Measurements from ENCODE around the gene LIN7C. TPM values are rescaled to one million over a fixed set of nuclear protein-coding genes. Genes with fewer than 3 reads are reported as not detected.
A peak's percentile ranks its signal among the peaks of the same experiment; 100 is the strongest.

LIN7C gene
- total RNA-seq, 1 experiment from 2014 or later, result 30.3 TPM

DNA sequence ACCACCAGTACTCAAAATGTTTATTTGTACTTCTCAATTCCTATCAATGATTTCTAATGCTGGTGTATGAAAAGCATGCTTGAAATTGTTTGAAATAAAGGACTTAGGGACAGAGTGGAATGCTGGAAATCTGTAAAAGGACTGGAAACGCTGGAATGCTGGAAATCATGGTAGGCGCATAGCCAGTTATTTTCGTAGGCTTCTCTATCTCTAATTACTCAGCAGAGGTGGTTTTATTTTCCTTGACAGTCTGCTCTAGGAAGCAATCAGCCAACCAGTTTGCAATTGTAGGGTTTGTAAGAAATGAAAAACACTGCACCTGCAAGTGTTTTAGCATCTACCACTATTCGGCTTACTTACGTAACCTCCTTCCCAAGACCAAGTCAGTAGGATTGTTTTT is 788 bp downstream of the LIN7C start:
- Histone ChIP-seq H3K9ac (ENCODE audit: low read length) (peak overlapping the region; percentile 80), H3K36me3 (ENCODE audit: insufficient read depth, low read length) (peaks cover 5% of the 10 kb centered on the region; the same call in 1 of the 2 replicates), H2AFZ (ENCODE audit: low read length) (peak overlapping the region; percentile 40; the same call in 1 of the 2 replicates), H3K79me2 (ENCODE audit: low read length) (peaks cover 63% of the 10 kb centered on the region), H3K4me2 (ENCODE audit: low read depth, low read length, poor library complexity, severe bottlenecking) (peak overlapping the region; percentile 87), H3K9me2 (replicated peaks; ENCODE audit: insufficient read depth, low read length) (no peaks in the 10 kb centered on the region), H4K20me1 (ENCODE audit: insufficient read depth, low read depth, low read length) (peaks cover 4% of the 10 kb centered on the region; the same call in 1 of the 2 replicates), H3K4me3 (ENCODE audit: low read length) (peak overlapping the region; percentile 87), H3K27ac (ENCODE audit: low read length) (peak overlapping the region; percentile 27; the same call in 1 of the 2 replicates), H3K9me3 (ENCODE audit: low read length) (no peaks in the 10 kb centered on the region), H3K4me1 (ENCODE audit: low read length) (peaks cover 22% of the 10 kb centered on the region), H3K27me3 (ENCODE audit: low read length) (no peaks in the 10 kb centered on the region)
- DNase-seq, result no peak

- H3K27ac ChIP-seq (ENCODE audit: low read length), result no peak overlapping the region
- no peak overlapping the region for H2AFZ ChIP-seq (ENCODE audit: low read length)
- DNase-seq, result no peak
- H3K27me3 ChIP-seq (ENCODE audit: low read length), result no peaks in the 10 kb centered on the region
- no peaks in the 10 kb centered on the region for H3K9me3 ChIP-seq (ENCODE audit: low read length)
- H3K36me3 ChIP-seq (ENCODE audit: insufficient read depth, low read length), result peaks cover 12% of the 10 kb centered on the region; the same call in 1 of the 2 replicates
- no peaks in the 10 kb centered on the region for H3K9me2 ChIP-seq (replicated peaks; ENCODE audit: insufficient read depth, low read length)
- peaks cover 24% of the 10 kb centered on the region for H3K4me1 ChIP-seq (ENCODE audit: low read length)
- H3K9ac ChIP-seq (ENCODE audit: low read length), result no peak overlapping the region
- peaks cover 64% of the 10 kb centered on the region for H3K79me2 ChIP-seq (ENCODE audit: low read length)
- H3K4me2 ChIP-seq (ENCODE audit: low read depth, low read length, poor library complexity, severe bottlenecking), result peak overlapping the region; percentile 87
- H4K20me1 ChIP-seq (ENCODE audit: insufficient read depth, low read depth, low read length), result peaks cover 4% of the 10 kb centered on the region; the same call in 1 of the 2 replicates
- H3K4me3 ChIP-seq (ENCODE audit: low read length), result no peak overlapping the region
Observed at GRCh38 chr11:27504205-27504604, 2.4 kb downstream of the LIN7C start.

- Histone ChIP-seq H3K36me3 (ENCODE audit: insufficient read depth, low read length) (peaks cover 37% of the 10 kb centered on the region; the same call in 1 of the 2 replicates), H4K20me1 (ENCODE audit: insufficient read depth, low read depth, low read length) (peaks cover 4% of the 10 kb centered on the region; the same call in 1 of the 2 replicates), H2AFZ (ENCODE audit: low read length) (no peak overlapping the region), H3K27ac (ENCODE audit: low read length) (no peak overlapping the region), H3K9me3 (ENCODE audit: low read length) (no peaks in the 10 kb centered on the region), H3K4me3 (ENCODE audit: low read length) (no peak overlapping the region), H3K9ac (ENCODE audit: low read length) (no peak overlapping the region), H3K9me2 (replicated peaks; ENCODE audit: insufficient read depth, low read length) (no peaks in the 10 kb centered on the region), H3K27me3 (ENCODE audit: low read length) (no peaks in the 10 kb centered on the region), H3K4me2 (ENCODE audit: low read depth, low read length, poor library complexity, severe bottlenecking) (no peak overlapping the region), H3K79me2 (ENCODE audit: low read length) (peaks cover 76% of the 10 kb centered on the region), H3K4me1 (ENCODE audit: low read length) (peaks cover 18% of the 10 kb centered on the region)
- DNase-seq, result no peak
Observed at GRCh38 chr11:27501100-27501499, 5.5 kb downstream of the LIN7C start.

DNA sequence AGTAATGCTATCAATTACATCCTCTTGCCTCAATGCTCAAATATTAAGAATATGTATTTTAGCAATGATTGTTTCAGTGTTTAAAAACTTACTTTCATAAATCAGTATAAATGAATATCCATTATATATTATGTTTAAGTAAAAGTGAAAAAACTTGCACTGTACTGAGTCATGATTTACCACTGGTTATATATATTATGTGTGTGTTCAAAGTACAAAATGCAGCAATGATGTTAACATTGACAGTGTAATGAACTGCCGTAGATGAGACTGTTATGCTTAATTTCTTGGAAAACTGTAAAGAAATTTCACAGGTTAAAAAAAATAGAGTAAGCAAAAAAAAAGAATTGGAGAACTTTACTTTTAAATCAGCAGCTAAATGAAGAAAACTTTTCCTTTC is 8.7 kb downstream of the LIN7C start:
- no peaks in the 10 kb centered on the region for H3K9me3 ChIP-seq (ENCODE audit: low read length)
- no peak overlapping the region for H3K9ac ChIP-seq (ENCODE audit: low read length)
- H3K4me1 ChIP-seq (ENCODE audit: low read length), result peaks cover 2% of the 10 kb centered on the region; the same call in 1 of the 2 replicates
- peaks cover 57% of the 10 kb centered on the region for H3K79me2 ChIP-seq (ENCODE audit: low read length)
- H4K20me1 ChIP-seq (ENCODE audit: insufficient read depth, low read depth, low read length), result no peaks in the 10 kb centered on the region
- no peak overlapping the region for H3K4me2 ChIP-seq (ENCODE audit: low read depth, low read length, poor library complexity, severe bottlenecking)
- no peak overlapping the region for H3K27ac ChIP-seq (ENCODE audit: low read length)
- no peak for DNase-seq
- H2AFZ ChIP-seq (ENCODE audit: low read length), result no peak overlapping the region
- peaks cover 51% of the 10 kb centered on the region; the same call in 1 of the 2 replicates for H3K36me3 ChIP-seq (ENCODE audit: insufficient read depth, low read length)
- H3K4me3 ChIP-seq (ENCODE audit: low read length), result no peak overlapping the region
- H3K27me3 ChIP-seq (ENCODE audit: low read length), result no peaks in the 10 kb centered on the region
- H3K9me2 ChIP-seq (replicated peaks; ENCODE audit: insufficient read depth, low read length), result no peaks in the 10 kb centered on the region

DNA sequence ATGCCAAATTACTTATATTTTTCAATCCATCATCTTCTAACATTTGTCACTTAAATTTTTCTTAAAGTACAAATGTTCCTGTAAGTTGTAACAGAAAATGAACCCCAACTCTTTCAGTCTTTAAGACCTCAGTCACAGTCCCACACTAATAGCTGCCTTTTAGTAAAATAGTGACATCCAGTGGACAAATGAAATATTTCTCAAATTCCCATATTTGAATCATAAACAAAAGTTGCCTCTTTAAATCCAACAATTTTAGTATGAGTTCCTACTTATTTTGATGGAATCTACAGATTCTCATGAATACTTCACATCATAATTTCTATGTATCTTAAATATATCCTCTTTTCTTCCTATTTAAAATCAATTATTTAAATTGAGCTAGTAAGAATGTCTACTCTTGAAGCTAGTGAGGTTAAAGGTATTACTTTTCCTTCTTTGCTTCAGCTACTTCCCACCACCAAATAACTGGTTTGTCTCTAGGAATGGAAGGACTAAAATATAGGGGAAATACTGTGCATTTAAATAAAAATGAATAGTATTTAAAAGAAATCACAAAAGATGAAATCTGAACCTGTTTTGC is 9.2 kb downstream of the LIN7C start:
- Histone ChIP-seq H3K27ac (ENCODE audit: low read length) (no peak overlapping the region), H3K4me2 (ENCODE audit: low read depth, low read length, poor library complexity, severe bottlenecking) (no peak overlapping the region), H3K9me3 (ENCODE audit: low read length) (no peaks in the 10 kb centered on the region), H3K79me2 (ENCODE audit: low read length) (peaks cover 51% of the 10 kb centered on the region), H2AFZ (ENCODE audit: low read length) (no peak overlapping the region), H3K27me3 (ENCODE audit: low read length) (no peaks in the 10 kb centered on the region), H3K9ac (ENCODE audit: low read length) (no peak overlapping the region), H3K4me1 (ENCODE audit: low read length) (peaks cover 2% of the 10 kb centered on the region; the same call in 1 of the 2 replicates), H4K20me1 (ENCODE audit: insufficient read depth, low read depth, low read length) (no peaks in the 10 kb centered on the region), H3K9me2 (replicated peaks; ENCODE audit: insufficient read depth, low read length) (no peaks in the 10 kb centered on the region), H3K4me3 (ENCODE audit: low read length) (no peak overlapping the region), H3K36me3 (ENCODE audit: insufficient read depth, low read length) (peaks cover 50% of the 10 kb centered on the region; the same call in 1 of the 2 replicates)
- DNase-seq, result peak; percentile 63

GRCh38 chr11:27496461-27496860 is 10.1 kb downstream of the LIN7C start:
- Histone ChIP-seq H3K4me3 (ENCODE audit: low read length) (no peak overlapping the region), H4K20me1 (ENCODE audit: insufficient read depth, low read depth, low read length) (no peaks in the 10 kb centered on the region), H2AFZ (ENCODE audit: low read length) (no peak overlapping the region), H3K27me3 (ENCODE audit: low read length) (no peaks in the 10 kb centered on the region), H3K79me2 (ENCODE audit: low read length) (peaks cover 42% of the 10 kb centered on the region), H3K4me1 (ENCODE audit: low read length) (peaks cover 2% of the 10 kb centered on the region; the same call in 1 of the 2 replicates), H3K36me3 (ENCODE audit: insufficient read depth, low read length) (peaks cover 48% of the 10 kb centered on the region; the same call in 1 of the 2 replicates), H3K4me2 (ENCODE audit: low read depth, low read length, poor library complexity, severe bottlenecking) (no peak overlapping the region), H3K9me2 (replicated peaks; ENCODE audit: insufficient read depth, low read length) (no peaks in the 10 kb centered on the region), H3K27ac (ENCODE audit: low read length) (no peak overlapping the region), H3K9me3 (ENCODE audit: low read length) (no peaks in the 10 kb centered on the region), H3K9ac (ENCODE audit: low read length) (no peak overlapping the region)
- no peak for DNase-seq

GRCh38 chr11:27495710-27496300 is 10.8 kb downstream of the LIN7C start:
- Histone ChIP-seq H3K27ac (ENCODE audit: low read length) (no peak overlapping the region), H3K9me3 (ENCODE audit: low read length) (no peaks in the 10 kb centered on the region), H3K9me2 (replicated peaks; ENCODE audit: insufficient read depth, low read length) (no peaks in the 10 kb centered on the region), H3K36me3 (ENCODE audit: insufficient read depth, low read length) (peaks cover 51% of the 10 kb centered on the region; the same call in 1 of the 2 replicates), H3K27me3 (ENCODE audit: low read length) (no peaks in the 10 kb centered on the region), H3K9ac (ENCODE audit: low read length) (no peak overlapping the region), H4K20me1 (ENCODE audit: insufficient read depth, low read depth, low read length) (no peaks in the 10 kb centered on the region), H3K4me3 (ENCODE audit: low read length) (no peak overlapping the region), H3K4me2 (ENCODE audit: low read depth, low read length, poor library complexity, severe bottlenecking) (no peak overlapping the region), H3K79me2 (ENCODE audit: low read length) (peaks cover 40% of the 10 kb centered on the region), H3K4me1 (ENCODE audit: low read length) (peaks cover 2% of the 10 kb centered on the region; the same call in 1 of the 2 replicates), H2AFZ (ENCODE audit: low read length) (no peak overlapping the region)
- DNase-seq, result no peak

GRCh38 chr11:27489092-27489491 is 17.5 kb downstream of the LIN7C start:
- no peak overlapping the region for H3K9ac ChIP-seq (ENCODE audit: low read length)
- H3K4me1 ChIP-seq (ENCODE audit: low read length), result no peaks in the 10 kb centered on the region
- no peak overlapping the region for H3K4me3 ChIP-seq (ENCODE audit: low read length)
- H3K9me2 ChIP-seq (replicated peaks; ENCODE audit: insufficient read depth, low read length), result no peaks in the 10 kb centered on the region
- no peak overlapping the region for H2AFZ ChIP-seq (ENCODE audit: low read length)
- peaks cover 11% of the 10 kb centered on the region; the same call in 1 of the 2 replicates for H3K36me3 ChIP-seq (ENCODE audit: insufficient read depth, low read length)
- no peaks in the 10 kb centered on the region for H4K20me1 ChIP-seq (ENCODE audit: insufficient read depth, low read depth, low read length)
- H3K4me2 ChIP-seq (ENCODE audit: low read depth, low read length, poor library complexity, severe bottlenecking), result no peak overlapping the region
- 0 out of 2 replicates have a peak, but pooled peaks cover 3% of the 10 kb centered on the region for H3K79me2 ChIP-seq (ENCODE audit: low read length)
- no peaks in the 10 kb centered on the region for H3K27me3 ChIP-seq (ENCODE audit: low read length)
- no peaks in the 10 kb centered on the region for H3K9me3 ChIP-seq (ENCODE audit: low read length)
- no peak overlapping the region for H3K27ac ChIP-seq (ENCODE audit: low read length)
- no peak for DNase-seq
